Stimulated activated CD4-positive, alpha-beta T cell treated with anti-CD3 and anti-CD28 coated beads, Interleukin-1b, Interleukin-23, amount 100 ng/mL, for 24 hours (primary cell): ENCODE results near the gene NCOA5.
"Not testable (repeated sequence)": the region's sequence is repeated elsewhere in the genome, so short reads cannot be mapped to it uniquely, and the experiment has no call there.

Source experiments
- DNase-seq, 4 experiments: peaks; one replicate each; pipeline ENCODE4 v3.0.0-alpha.2; 2020; ENCODE audit warnings: low read depth in 4 of 4, low spot score in 1 of 4

NCOA5 gene

DNA sequence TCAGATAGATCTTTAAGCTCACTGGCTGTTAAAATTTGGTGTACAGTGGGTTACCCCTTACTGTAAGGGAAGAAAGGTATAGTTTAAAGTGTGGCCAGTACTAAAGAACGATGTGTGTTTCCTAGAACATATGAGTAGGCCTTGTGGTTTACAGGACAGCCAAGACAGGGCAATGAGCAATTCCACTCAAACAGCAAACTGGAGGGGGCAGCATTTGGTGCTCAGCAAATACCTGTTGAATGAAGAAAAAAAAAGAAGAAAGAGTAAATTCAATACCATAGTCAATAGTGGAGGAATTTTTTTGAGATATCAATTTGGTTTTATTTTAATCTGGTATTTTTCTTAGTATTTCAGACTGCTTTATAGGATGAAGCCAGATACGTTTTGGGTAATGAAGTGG lies 3.8 kb upstream of the NCOA5 start:
- no peak for DNase-seq

GRCh38 chr20:46091622-46092535 lies 2.1 kb upstream of the NCOA5 start:
- not testable (repeated sequence) for DNase-seq

GRCh38 chr20:46089167-46089416 lies 670 bp downstream of the NCOA5 start:
- DNase-seq: peak in 1 of 4 experiments; percentile 50

DNA sequence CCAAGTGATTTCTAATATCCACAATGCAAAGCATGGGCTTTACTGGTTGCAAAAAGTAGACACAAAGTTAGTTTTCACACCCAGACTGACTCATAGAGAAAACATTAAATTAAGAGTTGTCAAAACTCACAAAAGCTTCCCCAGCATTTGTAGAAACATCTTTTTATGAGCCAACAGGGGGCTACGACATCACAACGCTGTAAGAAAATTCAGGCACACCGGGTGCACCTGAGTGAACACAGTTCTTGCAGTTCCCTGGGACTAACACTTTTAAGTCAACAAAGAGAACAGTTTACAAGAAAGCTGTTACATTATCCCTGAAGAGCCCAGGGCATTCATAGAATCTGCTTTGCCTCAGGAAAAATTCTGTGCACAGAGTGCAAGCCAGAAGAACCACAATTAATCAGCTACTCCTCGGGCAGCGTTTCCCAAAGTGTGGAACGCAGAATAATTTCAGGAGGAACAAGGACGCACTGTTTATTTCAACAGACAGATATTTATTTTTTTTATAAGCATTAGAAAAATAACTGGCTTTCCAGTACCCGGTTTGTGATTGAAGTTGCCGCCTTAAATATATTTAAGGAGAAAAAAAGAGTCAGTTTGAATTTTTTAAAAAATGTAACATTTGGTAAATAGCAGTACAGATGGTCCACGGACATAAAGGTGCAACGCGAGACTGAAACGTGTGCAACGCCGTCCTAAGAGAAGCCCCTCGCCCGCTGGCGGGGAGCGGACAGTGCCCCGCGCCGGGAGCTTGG lies 1.2 kb downstream of the NCOA5 start:
- no peak for DNase-seq

- no peak for DNase-seq
These were observed 2.6 kb downstream of the NCOA5 start for GRCh38 chr20:46087161-46087560.

DNA sequence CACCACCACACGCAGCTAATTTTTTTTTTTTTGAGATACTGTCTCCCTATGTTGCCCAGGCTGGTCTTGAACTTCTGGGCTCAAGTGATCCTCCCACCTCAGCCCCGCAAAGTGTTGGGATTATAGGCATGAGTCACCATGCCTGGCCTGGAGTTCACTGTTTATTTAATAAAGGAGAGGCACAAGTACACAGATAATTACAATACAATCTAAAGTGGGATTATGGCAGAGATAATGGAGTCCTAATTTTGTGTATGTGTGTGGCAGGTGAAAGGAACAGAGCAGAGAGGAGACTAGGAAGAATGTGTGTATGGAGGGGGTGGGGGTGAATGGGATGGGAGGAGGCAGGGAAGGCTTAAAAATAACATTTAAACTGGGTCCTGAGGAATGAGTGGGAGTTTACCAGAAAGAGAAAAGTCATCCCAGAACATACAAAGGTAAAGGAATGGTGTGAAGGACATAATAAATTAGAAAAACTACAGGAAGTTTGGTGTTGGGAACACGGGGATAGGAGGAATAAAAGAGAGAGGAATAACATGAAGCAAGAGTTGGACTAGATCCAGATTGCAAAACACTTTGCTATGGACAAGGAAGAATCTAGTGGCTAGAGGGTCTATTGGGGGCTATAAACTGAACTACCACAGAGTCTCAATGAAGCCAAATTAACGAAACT lies 4.4 kb downstream of the NCOA5 start:
- no peak for DNase-seq

- DNase-seq: no peak
These were observed 5.0 kb downstream of the NCOA5 start for GRCh38 chr20:46084805-46085178.

DNA sequence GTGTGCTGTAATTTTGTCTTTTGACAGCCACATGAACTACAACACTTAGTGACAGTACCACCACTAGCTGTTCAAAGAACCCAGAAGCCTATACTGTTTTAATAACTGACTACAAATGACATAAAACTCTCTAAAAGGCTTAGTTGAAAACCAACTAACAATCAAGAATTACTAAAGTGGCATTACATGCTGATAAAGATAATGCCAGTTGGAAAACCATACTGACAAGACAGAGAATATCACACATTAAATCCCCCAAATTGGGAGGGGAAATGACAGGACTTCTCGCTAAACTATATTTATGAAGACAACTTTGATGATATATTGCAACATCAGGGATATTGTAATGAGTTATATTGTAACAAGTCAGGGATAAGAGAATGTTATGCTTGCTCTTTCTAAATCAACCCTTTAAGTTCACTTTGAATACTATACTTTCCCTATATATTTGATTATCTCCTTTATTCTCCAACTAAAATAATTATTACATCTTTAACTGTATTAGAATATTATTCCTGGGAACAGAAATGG lies 6.2 kb downstream of the NCOA5 start:
- no peak for DNase-seq

GRCh38 chr20:46083101-46083500 lies 6.7 kb downstream of the NCOA5 start:
- DNase-seq: no peak

- no peak for DNase-seq
These were observed 8.7 kb downstream of the NCOA5 start for GRCh38 chr20:46081074-46081473.

DNA sequence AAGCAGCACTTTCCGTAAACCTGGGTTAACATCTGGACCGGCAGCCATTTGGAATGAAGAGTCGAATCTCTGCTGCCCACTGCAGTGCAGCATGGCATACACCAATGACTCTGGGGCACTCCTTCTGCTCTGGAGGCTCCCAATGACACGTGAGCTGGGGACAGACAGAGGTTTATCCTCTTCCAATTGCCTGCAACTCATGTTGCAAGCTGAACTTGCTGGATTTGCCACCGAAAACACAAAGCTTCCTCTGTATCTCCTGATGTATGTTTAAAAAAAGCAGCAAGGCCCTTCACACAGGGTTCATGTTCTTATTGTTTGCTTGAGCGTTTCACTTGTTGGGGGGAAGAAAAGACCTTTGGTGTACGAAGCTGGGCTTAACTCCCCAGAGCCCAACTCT lies 10.8 kb downstream of the NCOA5 start:
- no peak for DNase-seq

- no peak for DNase-seq
These were observed 12.0 kb downstream of the NCOA5 start for GRCh38 chr20:46077642-46078305.

GRCh38 chr20:46076806-46077205 lies 13.0 kb downstream of the NCOA5 start:
- no peak for DNase-seq

- DNase-seq: no peak
These were observed 15.8 kb downstream of the NCOA5 start for GRCh38 chr20:46074006-46074405.

GRCh38 chr20:46073443-46073842 lies 16.3 kb downstream of the NCOA5 start:
- no peak for DNase-seq

DNA sequence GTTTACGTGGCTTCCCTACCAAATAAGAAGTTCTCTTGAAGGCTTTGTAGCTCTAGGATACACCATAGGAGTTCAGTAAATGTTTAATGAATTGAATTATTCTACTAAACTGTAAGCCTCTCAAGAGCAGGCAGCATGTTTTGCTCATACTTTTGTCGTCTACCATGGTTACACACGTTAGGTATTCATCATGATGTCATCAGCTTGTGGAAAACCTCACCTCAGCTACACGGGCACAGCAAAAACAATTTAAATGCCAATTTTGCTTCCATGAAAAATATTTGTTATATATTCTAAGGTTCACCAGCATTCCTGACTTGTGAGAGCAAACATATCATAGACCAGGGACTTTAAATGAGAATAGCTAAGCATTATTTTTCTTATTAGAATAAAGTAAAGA lies 16.7 kb downstream of the NCOA5 start:
- DNase-seq: no peak

DNA sequence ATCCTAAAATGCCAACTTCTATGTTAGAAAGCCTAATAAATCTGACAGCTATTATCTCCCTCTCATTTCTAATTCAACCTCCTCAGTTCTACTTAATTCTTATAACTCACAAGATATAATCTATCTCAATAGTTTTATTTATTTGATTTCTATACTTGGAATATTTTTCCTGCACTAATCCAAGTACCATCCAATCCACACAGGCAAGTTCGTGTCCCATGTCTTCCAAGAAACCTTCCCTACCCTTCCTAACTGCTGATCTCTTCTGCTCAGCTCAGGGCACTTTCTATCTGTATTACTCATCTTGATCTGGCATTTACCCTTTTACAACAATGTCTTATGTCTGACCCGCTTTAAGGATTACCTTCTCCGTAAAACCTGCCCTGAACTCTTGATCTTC lies 18.2 kb downstream of the NCOA5 start:
- DNase-seq: no peak

DNA sequence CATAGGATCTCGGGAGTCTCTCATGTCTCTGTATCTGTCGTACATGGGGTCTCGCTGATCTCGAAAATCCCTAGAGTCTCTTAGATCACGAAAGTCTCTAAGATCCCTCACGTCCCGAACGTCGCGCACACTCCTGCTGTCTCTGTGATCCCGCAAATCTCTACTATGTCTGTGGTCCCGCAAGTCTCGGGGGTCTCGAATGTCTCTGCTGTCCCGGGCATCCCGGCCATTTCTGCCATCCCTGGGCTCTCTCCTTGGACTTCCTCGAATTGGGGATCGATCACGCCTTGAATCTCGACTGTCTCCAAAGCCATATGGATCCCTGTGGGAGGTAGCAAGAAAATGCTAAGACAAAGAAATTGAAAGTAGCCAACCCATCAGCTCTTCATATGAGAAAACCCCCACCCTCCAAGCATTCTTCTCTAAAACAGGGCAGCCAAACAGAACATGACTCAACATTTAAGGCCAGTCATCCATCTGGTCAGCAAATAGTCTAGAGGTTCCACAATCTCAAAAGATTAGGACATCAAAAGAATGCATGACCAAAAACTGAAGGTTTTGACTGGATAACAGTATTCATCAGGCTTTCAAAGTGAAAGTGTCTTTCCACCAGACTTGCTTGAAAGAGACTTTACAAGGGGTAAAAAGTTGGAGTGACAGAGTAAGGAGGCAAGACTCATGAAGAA lies 19.4 kb downstream of the NCOA5 start:
- DNase-seq: no peak

DNA sequence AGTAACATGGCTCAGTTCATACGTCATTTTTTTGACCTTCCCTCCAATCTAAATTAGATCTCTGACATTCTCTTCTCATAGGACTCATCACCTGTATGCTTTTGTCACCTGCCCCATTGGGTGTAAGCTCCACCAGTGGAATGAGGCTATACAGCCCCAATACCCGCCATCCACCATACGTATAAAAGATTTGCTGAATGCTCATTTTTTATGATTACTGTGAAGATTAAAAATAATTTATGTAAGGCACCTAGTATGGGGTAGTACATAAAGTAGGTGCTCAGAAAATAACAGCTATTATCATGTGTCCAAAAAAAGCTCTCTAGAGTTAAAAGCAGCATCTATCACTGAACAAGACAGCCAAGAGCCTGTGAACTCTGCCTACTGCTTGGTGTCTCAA lies 24.1 kb downstream of the NCOA5 start:
- DNase-seq: no peak

GRCh38 chr20:46065006-46065405 lies 24.8 kb downstream of the NCOA5 start:
- no peak for DNase-seq

DNA sequence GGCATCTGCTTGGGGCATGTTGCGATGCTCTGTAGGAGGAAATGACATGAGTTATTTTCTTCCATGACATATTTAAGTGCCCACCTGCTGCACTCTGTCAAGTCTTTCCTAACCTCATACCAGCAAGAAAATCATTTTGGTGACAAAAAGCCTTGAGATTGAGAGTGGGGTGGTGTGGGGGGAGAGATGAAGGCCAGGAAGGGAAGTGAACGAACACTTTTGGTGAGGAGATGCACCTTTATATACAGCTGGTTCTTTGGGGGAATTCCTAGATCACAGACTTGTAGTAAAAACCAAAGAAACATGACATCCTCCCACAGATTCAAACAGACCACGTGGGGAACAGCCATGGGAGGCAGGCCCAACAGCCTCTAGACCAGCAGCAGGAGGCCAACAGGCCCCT lies 26.1 kb downstream of the NCOA5 start:
- no peak for DNase-seq
